ENCODE measurements around the gene CYSLTR2. TPM values are rescaled to one million over a fixed set of nuclear protein-coding genes. Genes with fewer than 3 reads are reported as not detected.

CYSLTR2 gene
- total RNA-seq, 2 donors from 2014 or later, result 0.14 to 4.0 TPM

- DNase-seq (ENCODE audit: low spot score), result no peak
- no peaks in the 10 kb centered on the region for H3K36me3 ChIP-seq
- H3K4me1 ChIP-seq (ENCODE audit: control insufficient read depth in 1 of 2, low read depth in 2 of 2), result no peaks in the 10 kb centered on the region
- TF ChIP-seq CTCF (IDR thresholded peaks at IDR 0.05), result no peak
- no peak for ATAC-seq (ENCODE audit: insufficient number of reproducible peaks, low FRiP score, low read depth)
- H3K4me3 ChIP-seq, result no peak overlapping the region
- no peaks in the 10 kb centered on the region for H3K9me3 ChIP-seq
- H3K27me3 ChIP-seq (replicated peaks; ENCODE audit: insufficient read depth), result no peaks in the 10 kb centered on the region
- no peak overlapping the region for H3K27ac ChIP-seq
These were observed 71.5 kb downstream of the CYSLTR2 start for GRCh38 chr13:48725271-48725670.

- TF ChIP-seq CTCF (IDR thresholded peaks at IDR 0.05), result no peak
- no peak overlapping the region for H3K4me3 ChIP-seq
- no peaks in the 10 kb centered on the region for H3K9me3 ChIP-seq
- ATAC-seq (ENCODE audit: insufficient number of reproducible peaks, low FRiP score, low read depth), result no peak
- no peak overlapping the region for H3K27ac ChIP-seq
- H3K4me1 ChIP-seq (ENCODE audit: control insufficient read depth in 1 of 2, low read depth in 2 of 2), result no peaks in the 10 kb centered on the region
- H3K36me3 ChIP-seq, result no peaks in the 10 kb centered on the region
- H3K27me3 ChIP-seq (replicated peaks; ENCODE audit: insufficient read depth), result no peaks in the 10 kb centered on the region
- no peak for DNase-seq (ENCODE audit: low spot score)
These were observed 73.0 kb downstream of the CYSLTR2 start for GRCh38 chr13:48726711-48727110.

- DNase-seq (ENCODE audit: low spot score) (no peak), ATAC-seq (ENCODE audit: insufficient number of reproducible peaks, low FRiP score, low read depth) (no peak)
- Histone ChIP-seq H3K36me3 (no peaks in the 10 kb centered on the region), H3K4me3 (no peak overlapping the region), H3K27ac (no peak overlapping the region), H3K9me3 (no peaks in the 10 kb centered on the region), H3K4me1 (ENCODE audit: control insufficient read depth in 1 of 2, low read depth in 2 of 2) (no peaks in the 10 kb centered on the region), H3K27me3 (replicated peaks; ENCODE audit: insufficient read depth) (no peaks in the 10 kb centered on the region)
- no peak for TF ChIP-seq CTCF (IDR thresholded peaks at IDR 0.05)
These were observed 73.7 kb downstream of the CYSLTR2 start for GRCh38 chr13:48727241-48728011.

DNA sequence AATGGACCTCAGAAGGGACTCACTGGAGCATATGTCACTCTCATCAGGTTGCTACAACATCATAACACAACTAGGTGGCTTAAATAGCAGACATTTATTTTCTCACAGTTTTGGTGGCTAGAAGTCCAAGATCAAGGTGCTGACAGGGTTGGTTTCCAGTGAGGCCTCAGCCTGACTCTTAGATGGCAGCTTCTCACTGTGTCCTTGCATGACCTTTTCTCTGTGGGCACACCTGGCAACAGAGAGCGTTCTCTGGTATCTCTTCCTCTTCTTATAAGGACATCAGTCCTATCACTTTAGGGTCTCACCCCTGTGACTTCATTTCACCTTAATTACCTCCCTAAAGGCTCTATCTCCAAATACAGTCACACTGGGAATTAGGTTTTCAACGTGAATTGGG is 74.5 kb downstream of the CYSLTR2 start:
- Histone ChIP-seq H3K4me3 (no peak overlapping the region), H3K36me3 (no peaks in the 10 kb centered on the region), H3K9me3 (no peaks in the 10 kb centered on the region), H3K27me3 (replicated peaks; ENCODE audit: insufficient read depth) (no peaks in the 10 kb centered on the region), H3K4me1 (ENCODE audit: control insufficient read depth in 1 of 2, low read depth in 2 of 2) (no peaks in the 10 kb centered on the region), H3K27ac (no peak overlapping the region)
- DNase-seq (ENCODE audit: low spot score) (no peak), ATAC-seq (ENCODE audit: insufficient number of reproducible peaks, low FRiP score, low read depth) (no peak)
- no peak for TF ChIP-seq CTCF (IDR thresholded peaks at IDR 0.05)

DNA sequence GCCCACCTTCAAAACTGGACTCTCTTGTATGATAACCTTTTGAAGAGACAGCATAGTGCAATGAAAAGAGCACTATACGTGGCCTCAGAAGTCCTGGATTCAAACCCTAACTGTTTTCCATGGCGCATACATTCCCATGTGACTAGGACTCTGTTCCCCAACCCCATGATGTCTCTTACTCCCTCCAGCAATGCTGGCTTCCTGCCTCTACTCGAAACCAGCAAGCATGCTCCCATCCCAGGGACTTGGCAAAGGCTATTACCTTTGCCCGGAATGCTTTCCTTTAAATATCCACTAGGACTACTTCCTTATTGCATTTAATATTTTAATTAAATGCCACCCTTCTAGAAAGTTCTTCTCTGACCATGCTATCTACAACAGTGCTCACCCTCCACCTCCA is 75.1 kb downstream of the CYSLTR2 start:
- ATAC-seq (ENCODE audit: insufficient number of reproducible peaks, low FRiP score, low read depth), result no peak
- Histone ChIP-seq H3K27ac (no peak overlapping the region), H3K4me1 (ENCODE audit: control insufficient read depth in 1 of 2, low read depth in 2 of 2) (no peaks in the 10 kb centered on the region), H3K27me3 (replicated peaks; ENCODE audit: insufficient read depth) (no peaks in the 10 kb centered on the region), H3K4me3 (no peak overlapping the region), H3K36me3 (no peaks in the 10 kb centered on the region), H3K9me3 (no peaks in the 10 kb centered on the region)
- no peak for DNase-seq (ENCODE audit: low spot score)
- TF ChIP-seq CTCF (IDR thresholded peaks at IDR 0.05), result no peak
